Stimulated activated CD4-positive, alpha-beta T cell treated with anti-CD3 and anti-CD28 coated beads, Interleukin-12 subunit alpha, Interleukin-12 subunit beta, amount 100 ng/mL, for 48 hours (primary cell): ENCODE measurements around the gene FAM118B.
A peak's percentile ranks its signal among the peaks of the same experiment; 100 is the strongest.

ENCODE experiments used
- DNase-seq, 3 donors: peaks; one replicate each; pipeline ENCODE4 v3.0.0-alpha.2; 2020; ENCODE audit warnings: low read depth in 2 of 3, low spot score in 1 of 3

The FAM118B gene

DNA sequence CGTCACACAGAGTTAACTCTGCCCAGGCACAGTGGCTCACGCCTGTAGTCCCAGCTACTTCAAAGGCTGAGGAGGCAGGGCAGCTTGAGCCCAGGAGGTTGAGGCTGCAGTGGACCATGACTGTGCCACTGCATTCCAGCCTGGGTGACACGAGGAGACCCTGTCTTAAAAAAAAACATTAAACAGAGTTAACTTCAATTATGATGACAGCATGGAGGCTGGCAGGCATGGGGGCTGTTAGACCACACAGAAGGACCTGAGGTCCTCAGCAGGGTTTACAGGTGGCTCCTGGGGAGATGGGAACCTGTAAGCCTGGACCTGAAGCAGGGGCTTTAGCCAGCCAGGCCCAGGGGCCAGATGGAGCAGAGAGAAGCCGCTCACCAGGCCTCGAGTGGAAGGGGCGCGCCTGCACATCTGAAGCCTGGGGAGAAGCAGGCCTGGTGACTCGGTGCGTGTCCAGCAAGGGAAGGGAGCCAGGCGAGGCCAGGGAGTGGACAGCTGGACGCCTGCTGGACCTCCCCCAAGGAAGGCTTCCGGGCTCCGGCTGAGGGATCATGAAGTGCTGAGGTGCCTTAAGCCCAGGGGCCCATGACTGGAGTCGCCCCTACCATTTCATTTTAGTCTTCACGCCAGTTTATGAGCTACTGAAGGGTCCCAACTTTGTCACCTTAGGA lies 25.4 kb upstream of the FAM118B start:
- no peak for DNase-seq

- DNase-seq = no peak
These were observed 24.7 kb upstream of the FAM118B start for GRCh38 chr11:126186708-126187529.

DNA sequence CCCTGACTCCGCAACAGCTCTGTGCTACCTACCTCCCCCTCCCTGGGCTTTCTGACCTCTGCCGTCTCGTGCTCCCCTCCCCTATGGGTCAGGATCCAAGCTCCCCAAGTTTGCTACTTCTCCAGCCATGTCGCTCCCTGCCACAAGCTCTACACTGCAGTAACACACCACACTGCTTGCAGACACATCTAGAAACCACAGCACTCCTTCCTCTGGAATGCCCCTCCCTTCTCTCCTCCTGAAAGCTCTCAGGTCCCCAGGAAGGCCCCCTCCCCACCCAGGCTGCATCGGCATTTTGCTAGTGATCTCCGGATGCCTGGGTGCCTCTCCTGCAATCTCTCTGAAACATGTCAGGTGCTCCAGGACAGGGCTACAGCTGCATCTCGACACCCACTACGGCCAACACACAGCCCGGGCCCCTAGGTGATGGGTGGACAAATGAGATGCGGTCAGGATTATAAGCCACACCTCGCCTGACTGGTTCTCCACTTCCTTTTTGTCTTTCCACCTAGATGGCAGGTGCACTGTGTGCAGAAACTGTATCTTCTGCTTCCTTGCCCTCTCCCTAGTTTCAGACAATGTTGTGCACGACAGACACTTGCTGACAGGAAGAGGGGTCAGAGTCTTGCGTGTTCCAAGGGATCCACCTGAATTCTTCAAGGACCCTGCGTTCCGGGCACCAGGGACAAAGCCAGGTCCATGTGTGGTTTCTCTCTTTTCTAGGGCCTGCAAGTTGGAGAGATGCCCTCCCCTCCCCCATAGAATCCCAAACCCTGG lies 23.1 kb upstream of the FAM118B start:
- no peak for DNase-seq

GRCh38 chr11:126189109-126189929 lies 22.3 kb upstream of the FAM118B start:
- no peak for DNase-seq

GRCh38 chr11:126190792-126191191 lies 20.8 kb upstream of the FAM118B start:
- DNase-seq = no peak

DNA sequence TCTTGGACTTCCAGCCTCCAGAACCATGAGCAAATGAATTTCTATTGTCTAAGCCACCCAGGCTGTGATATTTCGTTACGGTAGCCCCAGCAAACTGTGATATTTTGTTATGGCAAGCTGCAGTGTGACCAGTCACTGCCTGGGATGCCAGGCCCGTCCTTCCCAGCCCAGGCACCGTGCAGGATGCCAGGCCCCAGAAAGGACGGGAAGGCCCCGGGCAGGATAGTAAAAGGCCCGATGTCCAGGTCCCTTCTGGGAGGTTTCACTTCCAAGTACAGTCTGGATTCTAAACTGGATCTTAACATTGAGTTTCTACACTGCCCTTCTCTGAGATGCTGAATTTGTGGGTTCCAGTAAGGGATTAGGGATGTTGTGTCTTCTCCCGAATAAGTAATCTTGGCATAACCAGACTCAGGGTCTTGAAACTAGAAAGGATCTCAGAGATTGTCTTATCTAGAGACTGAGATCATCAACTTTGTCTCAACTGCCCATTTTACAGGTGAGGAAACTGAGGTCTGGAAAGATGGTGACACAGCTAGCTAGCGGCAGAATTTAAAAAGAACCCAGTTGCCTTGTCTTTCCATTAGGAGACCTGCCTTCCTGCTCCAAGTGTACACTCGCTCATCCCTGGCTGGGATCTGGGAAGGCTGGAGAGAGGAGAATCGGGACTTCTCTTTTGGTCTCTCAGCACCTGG lies 20.1 kb upstream of the FAM118B start:
- DNase-seq = no peak

DNA sequence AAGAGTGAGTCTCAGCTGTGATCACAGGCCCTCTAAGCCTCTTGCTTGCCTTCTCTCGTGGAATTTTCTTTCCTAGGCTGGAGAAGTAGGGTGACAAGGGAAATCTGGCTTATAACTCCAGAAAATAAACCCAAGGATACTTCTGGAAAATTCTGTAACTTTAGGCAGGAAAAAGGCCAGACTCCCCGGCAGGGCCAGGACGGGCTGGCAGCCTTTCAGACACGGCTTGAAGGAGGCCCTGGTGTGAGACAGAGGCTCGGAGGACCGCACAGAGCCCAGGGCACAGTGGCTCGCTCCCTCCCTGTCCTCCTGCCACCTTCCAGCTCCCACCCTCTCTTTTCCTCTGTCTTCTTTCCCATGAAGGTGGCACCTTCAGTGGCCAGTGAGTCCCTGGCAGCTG lies 19.2 kb upstream of the FAM118B start:
- no peak for DNase-seq

- DNase-seq = no peak
These were observed 18.5 kb upstream of the FAM118B start for GRCh38 chr11:126193038-126193478.

DNA sequence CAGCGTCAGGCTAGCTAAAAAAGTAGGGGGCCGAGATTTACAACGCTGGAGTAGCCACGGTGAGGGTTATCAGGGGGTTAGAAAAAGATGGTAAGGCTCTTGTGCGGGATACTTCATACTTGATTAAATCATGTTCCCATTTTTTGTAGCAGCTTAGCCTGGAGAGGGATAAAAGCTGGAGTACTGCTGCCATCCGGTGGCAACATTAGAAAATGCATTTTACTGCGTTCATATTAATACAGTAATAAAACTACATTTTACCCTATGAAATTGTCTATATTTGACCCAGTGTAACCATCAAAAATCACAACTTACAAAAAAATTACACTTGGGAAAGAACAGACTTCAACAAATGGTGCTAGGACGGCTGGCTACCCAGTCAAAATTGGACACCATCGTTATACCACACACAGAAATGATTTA lies 17.4 kb upstream of the FAM118B start:
- peak in 1 of 3 donors; percentile 27 for DNase-seq

DNA sequence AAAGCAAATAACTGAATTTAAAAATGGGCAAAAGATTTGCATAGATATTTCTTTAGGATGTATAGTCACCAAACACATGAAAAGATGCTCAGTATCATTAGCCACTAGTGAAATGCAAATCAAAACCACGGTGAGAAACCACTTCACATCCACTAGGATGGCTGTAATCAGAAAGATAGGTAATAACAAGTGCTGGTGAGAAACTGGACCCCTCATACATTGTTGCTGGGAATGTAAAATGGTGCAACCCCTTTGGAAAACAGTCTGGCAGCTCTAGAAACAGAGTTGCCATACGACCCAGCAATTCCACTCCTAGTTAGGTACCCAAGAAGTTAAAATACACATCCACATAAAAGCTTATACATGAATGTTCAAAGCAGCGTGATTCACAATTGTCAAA lies 16.5 kb upstream of the FAM118B start:
- no peak for DNase-seq

- DNase-seq = no peak
These were observed 14.2 kb upstream of the FAM118B start for GRCh38 chr11:126197277-126197939.

DNA sequence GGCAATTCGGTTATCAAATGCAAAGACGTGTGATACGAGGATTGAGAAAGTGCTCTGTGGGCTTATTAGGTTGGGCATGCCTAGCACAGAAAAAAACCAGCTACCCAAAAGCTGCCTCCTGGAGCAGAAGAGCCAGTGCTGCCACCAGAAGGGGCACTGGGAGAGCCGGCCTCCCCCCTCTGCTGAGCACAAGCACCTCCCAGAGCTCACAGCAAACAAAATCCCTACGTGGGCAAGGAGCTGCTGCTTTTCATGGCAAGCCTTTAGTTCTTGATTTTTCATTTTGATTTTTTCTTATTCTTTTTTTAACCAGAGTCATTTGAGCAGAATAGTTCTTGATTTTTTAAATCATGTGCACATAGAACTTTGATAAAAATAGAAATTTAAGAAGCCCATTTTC lies 12.9 kb upstream of the FAM118B start:
- DNase-seq = no peak

- no peak for DNase-seq
These were observed 8.8 kb upstream of the FAM118B start for GRCh38 chr11:126202646-126203359.

GRCh38 chr11:126205359-126205758 lies 6.2 kb upstream of the FAM118B start:
- DNase-seq = no peak

GRCh38 chr11:126207896-126208295 lies 3.7 kb upstream of the FAM118B start:
- DNase-seq = no peak

- DNase-seq = no peak
These were observed 729 bp upstream of the FAM118B start for GRCh38 chr11:126210871-126211235.

GRCh38 chr11:126212089-126212660 lies 593 bp downstream of the FAM118B start:
- DNase-seq = no peak

- no peak for DNase-seq
These were observed 2.9 kb downstream of the FAM118B start for GRCh38 chr11:126214441-126214840.

DNA sequence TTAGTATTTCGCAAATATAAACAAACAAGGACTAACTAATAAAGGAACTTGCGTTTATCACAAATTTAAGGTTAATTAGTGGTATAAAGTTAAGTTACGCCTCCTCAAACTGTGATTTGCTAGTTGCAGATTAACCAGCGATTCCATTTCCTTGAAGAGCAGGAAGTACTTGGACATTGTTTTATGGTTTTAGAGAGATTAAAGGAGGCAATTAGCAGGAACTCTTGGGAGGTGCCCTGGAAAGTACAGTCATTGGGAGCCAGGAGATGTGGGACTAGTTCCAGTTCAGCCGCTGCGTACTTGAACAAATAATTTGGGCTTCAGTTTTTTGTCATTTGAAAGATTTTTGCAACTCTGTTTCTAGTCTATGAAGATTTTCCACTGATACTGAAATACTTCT lies 3.3 kb downstream of the FAM118B start:
- no peak for DNase-seq
